ENCODE measurements around the gene COG5.

The COG5 gene

GRCh38 chr7:107173691-107174406 is 389.9 kb downstream of the COG5 start:
- Histone ChIP-seq H3K4me2 (ENCODE audit: low read length) (peak overlapping the region; percentile 2), H3K36me3 (ENCODE audit: control insufficient read depth, insufficient read depth, low read length) (no peaks in the 10 kb centered on the region), H3K79me2 (peaks cover 72% of the 10 kb centered on the region), H3K9ac (no peak overlapping the region), H3K9me3 (ENCODE audit: control insufficient read depth, low read length) (no peaks in the 10 kb centered on the region), H3K4me1 (peaks cover 28% of the 10 kb centered on the region), H3K4me3 (ENCODE audit: low read depth, low read length) (no peak overlapping the region), H3K27ac (no peak overlapping the region), H2AFZ (no peak overlapping the region), H3K27me3 (ENCODE audit: control insufficient read depth, insufficient read depth, low read length) (no peaks in the 10 kb centered on the region)
- TF ChIP-seq CTCF (IDR thresholded peaks at IDR 0.05): no peak

- Histone ChIP-seq H3K4me2 (ENCODE audit: low read length) (no peak overlapping the region), H3K27me3 (ENCODE audit: control insufficient read depth, insufficient read depth, low read length) (no peaks in the 10 kb centered on the region), H3K9me3 (ENCODE audit: control insufficient read depth, low read length) (no peaks in the 10 kb centered on the region), H3K9ac (no peak overlapping the region), H3K79me2 (peaks cover 66% of the 10 kb centered on the region), H3K36me3 (ENCODE audit: control insufficient read depth, insufficient read depth, low read length) (no peaks in the 10 kb centered on the region), H3K4me1 (peaks cover 28% of the 10 kb centered on the region), H3K27ac (no peak overlapping the region), H3K4me3 (ENCODE audit: low read depth, low read length) (no peak overlapping the region), H2AFZ (no peak overlapping the region)
- no peak for TF ChIP-seq CTCF (IDR thresholded peaks at IDR 0.05)
Observed at GRCh38 chr7:107173191-107173590, 390.5 kb downstream of the COG5 start.

- Histone ChIP-seq H3K27me3 (ENCODE audit: control insufficient read depth, insufficient read depth, low read length) (no peaks in the 10 kb centered on the region), H3K9me3 (ENCODE audit: control insufficient read depth, low read length) (no peaks in the 10 kb centered on the region), H3K4me1 (peaks cover 28% of the 10 kb centered on the region), H3K9ac (no peak overlapping the region), H3K36me3 (ENCODE audit: control insufficient read depth, insufficient read depth, low read length) (no peaks in the 10 kb centered on the region), H3K4me2 (ENCODE audit: low read length) (no peak overlapping the region), H3K4me3 (ENCODE audit: low read depth, low read length) (no peak overlapping the region), H3K27ac (no peak overlapping the region), H2AFZ (no peak overlapping the region), H3K79me2 (peaks cover 60% of the 10 kb centered on the region)
- TF ChIP-seq CTCF (IDR thresholded peaks at IDR 0.05): no peak
Observed at GRCh38 chr7:107172276-107173032, 391.3 kb downstream of the COG5 start.

- no peak for TF ChIP-seq CTCF (IDR thresholded peaks at IDR 0.05)
- H3K4me3 ChIP-seq (ENCODE audit: low read depth, low read length): no peak overlapping the region
- H3K27me3 ChIP-seq (ENCODE audit: control insufficient read depth, insufficient read depth, low read length): no peaks in the 10 kb centered on the region
- H3K4me1 ChIP-seq: peaks cover 20% of the 10 kb centered on the region
- no peak overlapping the region for H3K9ac ChIP-seq
- H2AFZ ChIP-seq: no peak overlapping the region
- H3K4me2 ChIP-seq (ENCODE audit: low read length): no peak overlapping the region
- peaks cover 51% of the 10 kb centered on the region for H3K79me2 ChIP-seq
- H3K9me3 ChIP-seq (ENCODE audit: control insufficient read depth, low read length): no peaks in the 10 kb centered on the region
- no peak overlapping the region for H3K27ac ChIP-seq
- no peaks in the 10 kb centered on the region for H3K36me3 ChIP-seq (ENCODE audit: control insufficient read depth, insufficient read depth, low read length)
Observed at GRCh38 chr7:107171496-107171895, 392.2 kb downstream of the COG5 start.

Data from parathyroid adenoma (tissue), 2 donors.